ENCODE measurements around the gene FOSL1.

DNA sequence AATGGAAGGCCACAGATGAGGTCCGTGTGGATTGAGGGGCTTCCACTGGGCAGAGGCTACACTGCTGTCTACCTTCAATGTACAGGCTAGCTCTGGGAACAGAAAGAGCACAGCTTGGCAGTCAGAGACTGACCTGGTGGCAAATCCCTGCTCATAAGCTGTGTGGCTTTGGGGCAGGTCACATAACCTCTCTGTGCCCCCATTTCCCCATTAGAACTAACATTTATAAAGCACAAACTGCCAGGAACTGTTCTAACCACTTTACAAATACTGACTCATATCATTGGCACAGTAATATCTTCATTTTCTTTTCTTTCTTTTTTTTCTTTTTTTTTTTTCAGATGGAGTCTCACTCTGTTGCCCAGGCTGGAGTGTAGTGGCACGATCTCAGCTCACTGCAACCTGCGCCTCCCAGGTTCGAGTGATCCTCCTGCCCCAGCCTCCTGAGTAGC, 3.1 kb downstream of the FOSL1 start:
- TF ChIP-seq, protein P1, sequence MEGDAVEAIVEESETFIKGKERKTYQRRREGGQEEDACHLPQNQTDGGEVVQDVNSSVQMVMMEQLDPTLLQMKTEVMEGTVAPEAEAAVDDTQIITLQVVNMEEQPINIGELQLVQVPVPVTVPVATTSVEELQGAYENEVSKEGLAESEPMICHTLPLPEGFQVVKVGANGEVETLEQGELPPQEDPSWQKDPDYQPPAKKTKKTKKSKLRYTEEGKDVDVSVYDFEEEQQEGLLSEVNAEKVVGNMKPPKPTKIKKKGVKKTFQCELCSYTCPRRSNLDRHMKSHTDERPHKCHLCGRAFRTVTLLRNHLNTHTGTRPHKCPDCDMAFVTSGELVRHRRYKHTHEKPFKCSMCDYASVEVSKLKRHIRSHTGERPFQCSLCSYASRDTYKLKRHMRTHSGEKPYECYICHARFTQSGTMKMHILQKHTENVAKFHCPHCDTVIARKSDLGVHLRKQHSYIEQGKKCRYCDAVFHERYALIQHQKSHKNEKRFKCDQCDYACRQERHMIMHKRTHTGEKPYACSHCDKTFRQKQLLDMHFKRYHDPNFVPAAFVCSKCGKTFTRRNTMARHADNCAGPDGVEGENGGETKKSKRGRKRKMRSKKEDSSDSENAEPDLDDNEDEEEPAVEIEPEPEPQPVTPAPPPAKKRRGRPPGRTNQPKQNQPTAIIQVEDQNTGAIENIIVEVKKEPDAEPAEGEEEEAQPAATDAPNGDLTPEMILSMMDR (IDR thresholded peaks at IDR 0.05; ENCODE audit: low read depth, low read length), result no peak
- TF ChIP-seq POLR2A (IDR thresholded peaks at IDR 0.05; ENCODE audit: extremely low read depth, insufficient read length) (no peak), MYC (IDR thresholded peaks at IDR 0.05; ENCODE audit: low read depth, low read length) (no peak)
- TF ChIP-seq, protein P2, sequence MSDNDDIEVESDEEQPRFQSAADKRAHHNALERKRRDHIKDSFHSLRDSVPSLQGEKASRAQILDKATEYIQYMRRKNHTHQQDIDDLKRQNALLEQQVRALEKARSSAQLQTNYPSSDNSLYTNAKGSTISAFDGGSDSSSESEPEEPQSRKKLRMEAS (IDR thresholded peaks at IDR 0.05; ENCODE audit: low read depth, low read length), result no peak
